HG03460 (cell line): ENCODE results near the gene CDH23.

Experiments used
- ATAC-seq: cut with Tn5 transposase; IDR thresholded peaks from one replicate; pipeline ENCODE4 v1.9.1; 2021; ENCODE audit not compliant: unreplicated experiment

Gene CDH23

GRCh38 chr10:71778071-71778825 is 381.5 kb downstream of the CDH23 start:
- ATAC-seq, result no peak

GRCh38 chr10:71779641-71780040 is 382.9 kb downstream of the CDH23 start:
- no peak for ATAC-seq

DNA sequence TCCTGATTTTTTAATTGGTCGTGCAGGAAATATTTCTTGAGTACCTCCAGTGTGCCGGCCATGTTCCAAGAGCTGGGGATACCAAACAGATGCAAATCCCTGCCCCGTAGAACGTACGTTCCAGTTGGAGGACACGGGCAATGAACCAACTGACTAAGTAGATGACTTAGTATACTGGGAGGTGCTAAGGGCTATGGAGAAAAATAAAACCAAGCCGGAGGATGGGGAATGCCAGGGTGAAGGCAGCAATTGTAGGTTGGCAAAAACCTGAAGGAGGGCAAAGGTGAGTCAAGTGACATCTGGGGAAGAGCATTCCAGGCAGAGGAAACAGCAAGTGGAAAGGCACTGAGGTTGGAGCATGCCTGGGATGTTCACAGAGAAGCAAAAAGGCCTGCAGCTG is 383.4 kb downstream of the CDH23 start:
- no peak for ATAC-seq

GRCh38 chr10:71780719-71781118 is 384.0 kb downstream of the CDH23 start:
- no peak for ATAC-seq

- no peak for ATAC-seq
Measured at GRCh38 chr10:71782221-71782916, 385.6 kb downstream of the CDH23 start.

- no peak for ATAC-seq
Measured at GRCh38 chr10:71782917-71783490, 386.3 kb downstream of the CDH23 start.

- ATAC-seq, result no peak
Measured at GRCh38 chr10:71783917-71784678, 387.4 kb downstream of the CDH23 start.

DNA sequence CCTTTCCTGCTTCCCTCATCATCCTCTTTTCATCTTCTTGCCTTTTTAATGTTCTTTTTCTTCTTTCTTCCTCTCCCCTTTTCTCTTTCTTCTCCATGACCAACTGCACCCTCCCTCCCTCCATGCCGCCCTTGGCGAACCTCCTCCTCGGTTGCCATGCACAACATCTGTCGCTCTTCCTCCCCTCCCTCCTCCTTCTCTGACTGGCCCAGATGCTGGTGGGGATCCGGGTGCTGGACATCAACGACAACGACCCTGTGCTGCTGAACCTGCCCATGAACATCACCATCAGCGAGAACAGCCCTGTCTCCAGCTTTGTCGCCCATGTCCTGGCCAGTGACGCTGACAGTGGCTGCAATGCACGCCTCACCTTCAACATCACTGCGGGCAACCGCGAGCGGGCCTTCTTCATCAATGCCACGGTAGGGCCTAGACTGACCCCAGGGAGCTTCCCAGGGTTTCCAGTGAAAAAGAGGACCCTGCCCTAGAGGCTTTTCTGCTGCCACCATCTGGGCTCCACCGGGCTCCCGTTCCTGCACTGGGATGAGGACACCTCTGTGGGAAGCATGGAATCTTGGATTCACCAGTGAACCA is 388.1 kb downstream of the CDH23 start:
- ATAC-seq, result no peak

- ATAC-seq, result no peak
Measured at GRCh38 chr10:71788954-71789353, 392.2 kb downstream of the CDH23 start.

DNA sequence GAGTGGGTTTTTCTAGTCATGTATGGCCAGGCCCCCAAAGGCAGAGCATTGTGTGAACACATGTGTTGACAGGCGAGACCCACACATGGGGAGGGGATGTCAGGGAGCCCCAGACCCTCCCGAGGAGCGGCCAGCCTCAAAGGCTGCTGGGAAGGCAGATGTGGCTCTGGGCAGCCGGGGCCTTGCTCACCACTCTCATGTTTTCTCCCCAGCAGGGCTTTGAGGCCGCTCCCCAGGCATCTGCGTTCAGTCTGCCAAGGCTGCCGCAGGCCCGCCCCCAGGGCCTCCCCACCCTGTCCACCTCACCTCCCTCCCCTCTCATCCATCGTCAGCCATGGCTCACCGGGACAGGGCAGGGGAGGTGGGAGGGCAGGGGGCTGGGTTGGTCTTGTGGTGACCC is 393.2 kb downstream of the CDH23 start:
- no peak for ATAC-seq

DNA sequence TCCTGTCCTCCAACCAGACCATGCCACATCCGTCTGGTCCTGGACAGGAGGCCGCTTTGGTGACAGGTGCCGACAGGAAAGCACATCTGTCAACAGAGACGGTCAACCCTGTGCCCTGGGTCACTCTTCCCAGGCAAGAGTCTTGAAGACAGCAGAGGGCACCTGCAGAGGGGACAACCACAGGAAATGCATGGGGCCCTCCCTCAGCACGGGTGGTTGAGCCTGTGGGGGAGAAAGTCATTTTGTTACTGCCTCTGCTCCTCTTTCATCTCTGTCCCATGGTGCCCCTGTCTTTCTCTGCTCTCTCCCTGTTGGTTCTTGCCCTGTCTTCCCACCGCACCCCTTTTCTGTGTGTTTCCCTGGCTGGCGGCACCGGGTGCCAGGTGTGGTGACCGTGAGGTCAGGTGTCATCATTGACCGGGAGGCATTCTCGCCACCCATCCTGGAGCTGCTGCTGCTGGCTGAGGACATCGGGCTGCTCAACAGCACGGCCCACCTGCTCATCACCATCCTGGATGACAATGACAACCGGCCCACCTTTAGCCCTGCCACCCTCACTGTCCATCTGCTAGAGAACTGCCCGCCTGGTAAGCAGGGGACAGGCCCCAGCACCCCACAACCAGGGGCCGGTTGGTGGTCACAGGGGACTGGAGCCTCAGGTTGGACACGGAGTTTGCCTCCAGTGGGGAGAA is 394.2 kb downstream of the CDH23 start:
- ATAC-seq, result no peak

- ATAC-seq, result no peak
Measured at GRCh38 chr10:71795248-71795647, 398.5 kb downstream of the CDH23 start.

- no peak for ATAC-seq
Measured at GRCh38 chr10:71796749-71797405, 400.2 kb downstream of the CDH23 start.

- no peak for ATAC-seq
Measured at GRCh38 chr10:71797533-71798307, 401.0 kb downstream of the CDH23 start.

- ATAC-seq, result no peak
Measured at GRCh38 chr10:71798308-71798624, 401.5 kb downstream of the CDH23 start.

- no peak for ATAC-seq
Measured at GRCh38 chr10:71799112-71799511, 402.4 kb downstream of the CDH23 start.

DNA sequence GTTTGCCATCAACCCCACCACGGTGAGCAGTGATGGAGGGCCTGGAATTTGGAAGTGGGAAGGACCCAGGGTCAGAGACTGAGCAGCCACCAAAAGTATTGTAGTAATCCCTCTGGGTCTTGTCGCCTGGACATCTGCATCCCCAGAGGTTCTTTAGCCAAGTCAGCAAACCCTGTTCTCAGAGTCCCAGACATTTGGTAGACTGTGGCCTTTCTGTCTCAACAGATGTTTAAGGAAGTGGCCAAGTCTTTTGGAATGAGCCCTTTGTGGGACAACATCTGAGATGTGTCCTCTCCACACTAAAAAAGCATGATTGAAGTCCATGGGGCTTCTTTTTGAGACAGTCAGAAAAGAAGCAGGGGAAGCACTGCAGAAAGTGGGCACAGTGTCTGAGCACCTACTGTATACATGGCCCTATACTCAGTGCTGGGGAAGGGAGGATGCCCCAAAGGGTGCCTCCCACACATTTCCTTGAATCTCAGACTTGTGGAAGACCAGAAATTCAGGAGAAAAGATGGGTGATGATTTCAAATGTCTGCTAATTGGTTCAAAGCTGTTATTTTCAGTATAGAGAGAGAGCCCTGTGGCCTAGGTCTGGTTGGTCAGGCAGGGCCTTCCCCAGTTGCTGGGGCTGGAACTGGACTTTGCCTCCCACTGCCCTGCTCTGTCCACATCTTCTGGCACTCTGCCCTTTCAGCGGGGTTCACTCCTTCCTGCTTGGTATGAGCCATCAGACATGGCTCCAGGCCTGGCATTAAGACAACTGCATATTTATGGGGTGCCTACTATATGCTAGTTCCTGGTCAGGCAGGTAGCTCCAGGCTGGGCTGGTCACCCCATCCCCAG is 403.1 kb downstream of the CDH23 start:
- ATAC-seq, result no peak

DNA sequence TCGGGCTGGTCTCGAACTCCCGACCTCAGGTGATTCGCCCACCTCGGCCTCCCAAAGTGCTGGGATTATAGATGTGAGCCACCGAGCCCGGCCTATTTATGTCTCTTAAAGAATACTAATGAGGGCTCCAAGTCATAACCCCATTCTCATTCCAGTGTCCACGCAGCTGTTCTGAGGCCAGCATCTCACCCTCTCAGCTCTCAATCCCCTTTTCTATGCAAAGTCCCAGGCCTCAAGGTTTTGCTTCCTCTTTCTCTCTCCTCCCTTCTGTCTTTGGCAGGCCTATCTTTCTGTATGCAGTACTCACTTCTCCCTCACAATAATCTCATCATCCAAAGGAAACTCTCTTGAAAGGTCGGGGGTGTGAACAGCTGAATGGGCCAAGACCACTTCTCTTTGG is 404.6 kb downstream of the CDH23 start:
- ATAC-seq, result peak; percentile 85

- ATAC-seq, result no peak
Measured at GRCh38 chr10:71802235-71802634, 405.5 kb downstream of the CDH23 start.
